H1 (cell line): ENCODE data around the gene CACNA2D3. TPM values are rescaled to one million over a fixed set of nuclear protein-coding genes. Genes with fewer than 3 reads are reported as not detected.

Experiments used
- CTCF ChIA-PET: fragments of 300-600 bp; sonication (Branson Sonifier 250); formaldehyde crosslinking; loops from one replicate; lab custom pipeline; 2021; ENCODE audit not compliant: partially characterized antibody; lab: Charles Lee
- POLR2A ChIA-PET: fragments of 300-600 bp; sonication (Branson Sonifier 250); formaldehyde crosslinking; loops from one replicate; lab custom pipeline; 2021; ENCODE audit warnings: inconsistent platforms; ENCODE audit not compliant: partially characterized antibody; lab: Charles Lee
- DNase-seq, 2 experiments: peaks; one replicate each; pipeline versions ENCODE4 v3.0.0 to v3.0.0-alpha.2; 2010 to 2022; ENCODE audit warnings: low spot score in 2 of 2, low read depth in 1 of 2, mixed read lengths in 1 of 2
- FAIRE-seq: peaks from 2 replicates; lab custom pipeline; 2011; peaks lifted over from hg19 to GRCh38; lab: Jason Lieb, UNC
- H2AFZ ChIP-seq: 2 replicates; pipeline ENCODE4 v1.8.1; 2012; ENCODE audit warnings: low read length, inconsistent platforms
- H2AK5ac ChIP-seq: 2 replicates; pipeline ENCODE4 v1.6.1; 2013; ENCODE audit warnings: low read depth, low read length
- H2BK120ac ChIP-seq: replicated peaks from 2 replicates; pipeline ENCODE3; 2013; ENCODE audit warnings: low read depth, low read length, inconsistent platforms
- H2BK12ac ChIP-seq: 2 replicates; pipeline ENCODE4 v1.6.1; 2013; ENCODE audit warnings: low read depth, low read length
- H2BK15ac ChIP-seq: 2 replicates; pipeline ENCODE4 v1.6.1; 2013; ENCODE audit warnings: low read length
- H2BK20ac ChIP-seq: 2 replicates; pipeline ENCODE4 v1.6.1; 2013; ENCODE audit warnings: low read length
- H2BK5ac ChIP-seq: 2 replicates; pipeline ENCODE4 v1.6.1; 2013; ENCODE audit warnings: low read depth, low read length
- H3K14ac ChIP-seq: 2 replicates; pipeline ENCODE4 v1.6.1; 2013; ENCODE audit warnings: inconsistent platforms; ENCODE audit not compliant: insufficient read length
- H3K18ac ChIP-seq: 2 replicates; pipeline ENCODE4 v1.6.1; 2013; ENCODE audit warnings: low read length; ENCODE audit errors: extremely low read depth
- H3K23ac ChIP-seq: 2 replicates; pipeline ENCODE4 v1.6.1; 2013; ENCODE audit warnings: inconsistent platforms; ENCODE audit not compliant: insufficient read length
- H3K23me2 ChIP-seq: 2 replicates; pipeline ENCODE4 v1.6.1; 2013; ENCODE audit warnings: low read depth, low read length
- H3K27ac ChIP-seq: 2 replicates; pipeline ENCODE4 v1.6.1; 2011; ENCODE audit warnings: low read depth, low read length, inconsistent platforms
- H3K27me3 ChIP-seq, 4 experiments: replicated peaks in 1 of 4; 1 replicate in 1 of 4; 2 replicates in 3 of 4; pipeline versions ENCODE4 v1.6.1 to v1.8.1; 2011 to 2013; ENCODE audit warnings: low read length in 3 of 4, mild to moderate bottlenecking in 3 of 4, inconsistent platforms in 2 of 4, mixed read lengths in 2 of 4, moderate library complexity in 1 of 4; ENCODE audit not compliant: control insufficient read depth in 3 of 4, insufficient read depth in 3 of 4; ENCODE audit errors: extremely low read depth in 1 of 4
- H3K36me3 ChIP-seq, 4 experiments: 2 replicates each; pipeline versions ENCODE4 v1.6.1 to v1.8.1; 2011 to 2013; ENCODE audit warnings: mild to moderate bottlenecking in 4 of 4, low read length in 3 of 4, moderate library complexity in 2 of 4, control low read depth in 1 of 4, inconsistent platforms in 1 of 4; ENCODE audit not compliant: insufficient read depth in 4 of 4, control insufficient read depth in 2 of 4
- H3K4ac ChIP-seq: replicated peaks from 2 replicates; pipeline ENCODE3; 2013; ENCODE audit warnings: low read length, low read depth, mixed read lengths, inconsistent platforms; ENCODE audit not compliant: insufficient read length
- H3K4me1 ChIP-seq, 4 experiments: replicated peaks in 1 of 4; 1 replicate in 1 of 4; 2 replicates in 3 of 4; pipeline versions ENCODE4 v1.6.1 to v1.8.1; 2011 to 2013; ENCODE audit warnings: low read length in 3 of 4, inconsistent platforms in 2 of 4, mixed read lengths in 1 of 4; ENCODE audit not compliant: insufficient read depth in 4 of 4, control insufficient read depth in 3 of 4
- H3K4me2 ChIP-seq, 2 experiments: 2 replicates each; pipeline versions ENCODE4 v1.6.1 to v1.8.1; 2011 to 2013; ENCODE audit warnings: low read depth in 2 of 2, low read length in 2 of 2, control low read depth in 1 of 2, inconsistent platforms in 1 of 2, mild to moderate bottlenecking in 1 of 2; ENCODE audit not compliant: insufficient read depth in 1 of 2
- H3K4me3 ChIP-seq, 4 experiments: fragments of 200-600, 300-600 bp in 1 of 4; sonication (generic), shearing (Covaris generic), sonication (Bioruptor Twin) in 1 of 4; 2 replicates each; pipeline versions ENCODE4 v1.5.1 to v1.8.1; 2011 to 2016; ENCODE audit warnings: low read length in 4 of 4, low read depth in 3 of 4, control low read depth in 2 of 4, inconsistent platforms in 2 of 4, mild to moderate bottlenecking in 2 of 4, mixed read lengths in 1 of 4, moderate library complexity in 1 of 4; ENCODE audit not compliant: insufficient read depth in 2 of 4; ENCODE audit errors: extremely low read depth in 1 of 4
- H3K56ac ChIP-seq: replicated peaks from 2 replicates; pipeline ENCODE3; 2013; ENCODE audit warnings: low read depth, mild to moderate bottlenecking, mixed read lengths, low read length, inconsistent platforms; ENCODE audit not compliant: insufficient read length
- H3K79me1 ChIP-seq: 2 replicates; pipeline ENCODE4 v1.6.1; 2013; ENCODE audit warnings: low read depth, low read length, control low read depth
- H3K79me2 ChIP-seq, 2 experiments: 2 replicates each; pipeline versions ENCODE4 v1.6.1 to v1.8.1; 2012 to 2013; ENCODE audit warnings: low read length in 2 of 2, mild to moderate bottlenecking in 2 of 2, inconsistent platforms in 1 of 2; ENCODE audit not compliant: insufficient read depth in 2 of 2, control insufficient read depth in 1 of 2
- H3K9ac ChIP-seq, 4 experiments: replicated peaks in 1 of 4; 1 replicate in 1 of 4; 2 replicates in 3 of 4; pipeline versions ENCODE4 v1.6.1 to v1.8.1; 2011 to 2013; ENCODE audit warnings: low read depth in 3 of 4, low read length in 3 of 4, control low read depth in 2 of 4, mild to moderate bottlenecking in 2 of 4, moderate library complexity in 2 of 4, inconsistent platforms in 1 of 4; ENCODE audit errors: extremely low read depth in 1 of 4
- H3K9me3 ChIP-seq, 2 experiments: 2 replicates each; pipeline versions ENCODE4 v1.6.1 to v1.8.1; 2012 to 2013; ENCODE audit warnings: mild to moderate bottlenecking in 2 of 2, moderate library complexity in 2 of 2, control low read depth in 1 of 2, inconsistent platforms in 1 of 2, low read depth in 1 of 2, low read length in 1 of 2, mixed read lengths in 1 of 2; ENCODE audit not compliant: insufficient read depth in 2 of 2
- H4K20me1 ChIP-seq, 2 experiments: replicated peaks in 1 of 2; 2 replicates each; pipeline versions ENCODE3 to v1.8.1; 2011 to 2013; ENCODE audit warnings: inconsistent platforms in 2 of 2, low read length in 2 of 2, mild to moderate bottlenecking in 1 of 2; ENCODE audit not compliant: insufficient read depth in 2 of 2, control insufficient read depth in 1 of 2
- H4K5ac ChIP-seq: 2 replicates; pipeline ENCODE4 v1.6.1; 2013; ENCODE audit warnings: low read length, low read depth, mixed read lengths, inconsistent platforms; ENCODE audit not compliant: insufficient read length
- H4K8ac ChIP-seq: 2 replicates; pipeline ENCODE4 v1.8.0; 2013; ENCODE audit warnings: mild to moderate bottlenecking, moderate library complexity, low read length, inconsistent platforms; ENCODE audit not compliant: insufficient read depth; ENCODE audit errors: extremely low read depth
- H4K91ac ChIP-seq: replicated peaks from 2 replicates; pipeline ENCODE3; 2013; ENCODE audit warnings: low read length, mixed read lengths, inconsistent platforms; ENCODE audit not compliant: insufficient read length
- ASH2L ChIP-seq: fragments of 200-600, 300-600 bp; sonication (generic); IDR thresholded peaks from one replicate; pipeline ENCODE4 v1.7.1; 2017; ENCODE audit warnings: low read length
- BCL11A ChIP-seq, 2 experiments: IDR thresholded peaks; one replicate each; pipeline ENCODE4 v1.6.1; 2011; ENCODE audit warnings: low read depth in 2 of 2, low read length in 2 of 2, mild to moderate bottlenecking in 2 of 2
- BRCA1 ChIP-seq: IDR thresholded peaks from 2 replicates; pipeline ENCODE4 v1.6.1; 2012; ENCODE audit warnings: low read depth, low read length, improper control_type of control experiment
- CBX5 ChIP-seq: fragments of 300-800, 300-1000 bp; sonication (generic); IDR thresholded peaks from 2 replicates; pipeline ENCODE4 v1.7.1; 2016; ENCODE audit warnings: antibody characterized with exemption, low read length, low read depth
- CREB1 ChIP-seq: IDR thresholded peaks from 2 replicates; pipeline ENCODE4 v1.6.1; 2012; ENCODE audit warnings: inconsistent platforms
- EGR1 ChIP-seq: IDR thresholded peaks from 2 replicates; pipeline ENCODE4 v1.6.1; 2011; ENCODE audit warnings: low read depth, low read length, borderline replicate concordance
- EP300 ChIP-seq, 2 experiments: IDR thresholded peaks; 1 replicate in 1 of 2; 2 replicates in 1 of 2; pipeline ENCODE4 v1.6.1; 2011 to 2012; ENCODE audit warnings: low read depth in 2 of 2, low read length in 2 of 2, mild to moderate bottlenecking in 2 of 2, borderline replicate concordance in 1 of 2, inconsistent platforms in 1 of 2, moderate library complexity in 1 of 2
- FOSL1 ChIP-seq: IDR thresholded peaks from 2 replicates; pipeline ENCODE4 v1.6.1; 2011; ENCODE audit warnings: mild to moderate bottlenecking, low read depth, low read length, moderate library complexity; ENCODE audit not compliant: insufficient read depth
- HDAC2 ChIP-seq, 2 experiments: fragments of 300-600 bp in 1 of 2; sonication (generic) in 1 of 2; IDR thresholded peaks; 2 replicates each; pipeline ENCODE4 v1.6.1; 2011 to 2012; ENCODE audit warnings: low read depth in 2 of 2, low read length in 2 of 2, mild to moderate bottlenecking in 2 of 2, moderate library complexity in 2 of 2, borderline replicate concordance in 1 of 2, inconsistent platforms in 1 of 2
- JUN ChIP-seq: IDR thresholded peaks from 2 replicates; pipeline ENCODE4 v1.6.1; 2011; ENCODE audit warnings: low read depth, mild to moderate bottlenecking, improper control_type of control experiment, low read length
- MAX ChIP-seq: IDR thresholded peaks from 2 replicates; pipeline ENCODE4 v1.6.1; 2012; ENCODE audit warnings: inconsistent platforms
- NANOG ChIP-seq: IDR thresholded peaks from 2 replicates; pipeline ENCODE4 v1.6.1; 2011; ENCODE audit warnings: low read length, low read depth, mild to moderate bottlenecking, inconsistent platforms; ENCODE audit not compliant: insufficient read depth, poor library complexity, severe bottlenecking
- TAF1 ChIP-seq: IDR thresholded peaks from 2 replicates; pipeline ENCODE4 v1.6.1; 2011; ENCODE audit warnings: mild to moderate bottlenecking, low read depth, low read length
- ZNF274 ChIP-seq: IDR thresholded peaks from 2 replicates; pipeline ENCODE4 v1.7.0; 2012; ENCODE audit warnings: low read length, borderline replicate concordance; ENCODE audit errors: extremely low read depth
- WGBS, 2 experiments: shearing (Covaris generic) in 1 of 2; methylation state at CpG; one replicate each; pipeline versions ENCODE4 v1.1.6 to v1.1.7; 2013 to 2015; ENCODE audit warnings: low lambda C conversion rate in 2 of 2, mixed read lengths in 2 of 2, inconsistent platforms in 1 of 2, low coverage in 1 of 2, missing lambda C conversion rate in 1 of 2; ENCODE audit not compliant: insufficient replicate concordance in 2 of 2, insufficient coverage in 1 of 2, insufficient read length in 1 of 2; ENCODE audit errors: extremely low coverage in 1 of 2, missing lambda C conversion rate in 1 of 2; 5-methylcytosine and 5-hydroxymethylcytosine counted together
- polyA plus RNA-seq, 7 experiments: library from polyadenylated mRNA; depleted of rRNA in 3 of 7; stranded (reverse) in 5 of 7; unstranded in 2 of 7; fragments of >200 nt in 5 of 7; fragments of 200-250 nt in 2 of 7; gene quantifications; 1 replicate in 5 of 7; 2 replicates in 1 of 7; 4 replicates in 1 of 7; pipeline versions ENCODE4 v1.2.1 to v1.2.3, GENCODE V29; 2011 to 2013; ENCODE audit warnings: missing spikeins in 2 of 7, mixed read lengths in 2 of 7
- total RNA-seq: library from RNA; stranded (reverse); fragmentation: NEBNext Ultra II Directional; extraction: Animal tissue kit (Norgen Biotek cat#: 25700); gene quantifications from 2 replicates; pipeline ENCODE4 v1.2.1, GENCODE V29; 2021

Gene CACNA2D3
- total and polyA plus RNA-seq, 2 of the 8 experiments (the other 6 are each of a cell fraction or from before 2014, with no cell fraction given), result 1.5 to 1.8 TPM

GRCh38 chr3:54862526-54862925 lies 740.2 kb downstream of the CACNA2D3 start:
- no peak overlapping the region for H3K27ac ChIP-seq
- no peak overlapping the region for H3K4ac ChIP-seq
- DNase-seq (no peak), FAIRE-seq (no peak)
- no peak overlapping the region for H3K9ac ChIP-seq
- no peaks in the 10 kb centered on the region for H3K79me2 ChIP-seq
- H2BK120ac ChIP-seq, result no peak overlapping the region
- 84% methylated on average over 5 of the region's 5 CpGs; no CpG with 5 or more reads in 1 of the 2 experiments for WGBS, 2 experiments
- no peak overlapping the region for H2BK15ac ChIP-seq
- no peak overlapping the region for H3K14ac ChIP-seq
- H4K5ac ChIP-seq, result no peak overlapping the region
- no peaks in the 10 kb centered on the region for H3K36me3 ChIP-seq
- no peak overlapping the region for H3K23ac ChIP-seq
- no peak overlapping the region for H2BK20ac ChIP-seq
- H4K8ac ChIP-seq, result no peak overlapping the region
- H2BK12ac ChIP-seq, result no peak overlapping the region
- no peak overlapping the region for H3K4me2 ChIP-seq
- no peak overlapping the region for H2BK5ac ChIP-seq
- no peaks in the 10 kb centered on the region; the same call in 1 of the 2 replicates for H3K79me1 ChIP-seq
- no peak overlapping the region for H3K56ac ChIP-seq
- H2AK5ac ChIP-seq, result no peak overlapping the region
- no peak overlapping the region for H3K4me3 ChIP-seq
- peaks cover 0 to 9% (median 7%) of the 10 kb centered on the region in 4 experiments; a peak in 6 of 7 replicates for H3K4me1 ChIP-seq
- H3K18ac ChIP-seq, result no peak overlapping the region
- H4K91ac ChIP-seq, result no peak overlapping the region
- ChIA-PET POLR2A (no interaction called here), CTCF (interaction anchor here (0.7 to 1.7 kb wide), 2 partner anchors 9 to 13 kb away, joined by 3 to 7 read pairs; no protein-coding TSS in a partner anchor)
- no peaks in the 10 kb centered on the region for H4K20me1 ChIP-seq
- no peak overlapping the region for H2AFZ ChIP-seq
- no peaks in the 10 kb centered on the region for H3K9me3 ChIP-seq
- peaks cover 0 to 2% (median under 1%) of the 10 kb centered on the region in 4 experiments; a peak in 1 of 7 replicates for H3K27me3 ChIP-seq
- H3K23me2 ChIP-seq, result no peaks in the 10 kb centered on the region
- no peak for TF ChIP-seq CREB1
- TF ChIP-seq FOSL1, result no peak
- TF ChIP-seq ASH2L, result no peak
- no peak for TF ChIP-seq MAX
- TF ChIP-seq EGR1, result no peak
- no peak for TF ChIP-seq EP300 (IDR thresholded peaks at IDR 0.05; ENCODE audit: borderline replicate concordance in 1 of 2, low read depth in 2 of 2, low read length in 2 of 2)
- no peak for TF ChIP-seq NANOG
- no peak for TF ChIP-seq BRCA1
- no peak for TF ChIP-seq TAF1
- TF ChIP-seq BCL11A (IDR thresholded peaks at IDR 0.05; ENCODE audit: low read depth in 2 of 2, low read length in 2 of 2), result no peak
- no peak for TF ChIP-seq ZNF274
- TF ChIP-seq CBX5, result no peak
- TF ChIP-seq JUN, result no peak
- no peak for TF ChIP-seq HDAC2 (IDR thresholded peaks at IDR 0.05; ENCODE audit: borderline replicate concordance in 1 of 2, low read depth in 2 of 2, low read length in 2 of 2)
